GM23248 (cell line): ENCODE measurements around the gene DMRTC2. TPM values are rescaled to one million over a fixed set of nuclear protein-coding genes. Genes with fewer than 3 reads are reported as not detected.
A peak's percentile ranks its signal among the peaks of the same experiment; 100 is the strongest.
"Not testable (repeated sequence)": the region's sequence is repeated elsewhere in the genome, so short reads cannot be mapped to it uniquely, and the experiment has no call there.

Experiments
- DNase-seq: peaks from one replicate; pipeline ENCODE4 v3.0.0-alpha.2; 2015
- H2AFZ ChIP-seq: fragments of 200-600 bp; sonication (generic); 2 replicates; pipeline ENCODE4 v1.6.1; 2016; ENCODE audit warnings: antibody characterized with exemption
- H3F3A ChIP-seq: fragments of 200-600 bp; sonication (generic); 2 replicates; pipeline ENCODE4 v1.6.1; 2016; ENCODE audit warnings: mild to moderate bottlenecking, antibody characterized with exemption, mixed run types; ENCODE audit not compliant: insufficient read depth
- H3K27ac ChIP-seq: fragments of 200-600 bp; sonication (generic); 2 replicates; pipeline ENCODE4 v1.5.1; 2016; ENCODE audit warnings: mild to moderate bottlenecking
- H3K27me3 ChIP-seq: fragments of 200-600 bp; sonication (generic); replicated peaks from 2 replicates; pipeline ENCODE4 v1.6.1; 2016; ENCODE audit warnings: mild to moderate bottlenecking; ENCODE audit not compliant: insufficient read depth
- H3K36me3 ChIP-seq: fragments of 200-600 bp; sonication (generic); 2 replicates; pipeline ENCODE4 v1.6.1; 2016; ENCODE audit warnings: low read depth, mild to moderate bottlenecking
- H3K4me1 ChIP-seq: fragments of 200-600 bp; sonication (generic); 2 replicates; pipeline ENCODE4 v1.6.1; 2016; ENCODE audit warnings: mild to moderate bottlenecking; ENCODE audit not compliant: insufficient read depth
- H3K4me2 ChIP-seq: fragments of 200-600 bp; sonication (generic); one replicate; pipeline ENCODE4 v1.6.1; 2016; ENCODE audit warnings: mild to moderate bottlenecking; ENCODE audit not compliant: unreplicated experiment
- H3K4me3 ChIP-seq: fragments of 200-600 bp; sonication (generic); 2 replicates; pipeline ENCODE4 v1.5.1; 2016; ENCODE audit warnings: mild to moderate bottlenecking
- H3K79me2 ChIP-seq: fragments of 200-600 bp; sonication (generic); 2 replicates; pipeline ENCODE4 v1.6.1; 2016; ENCODE audit warnings: mild to moderate bottlenecking; ENCODE audit not compliant: insufficient read depth
- H3K9ac ChIP-seq: fragments of 200-600 bp; sonication (generic); 2 replicates; pipeline ENCODE4 v1.6.1; 2016; ENCODE audit warnings: mild to moderate bottlenecking
- H3K9me2 ChIP-seq: fragments of 200-600 bp; sonication (generic); 2 replicates; pipeline ENCODE4 v1.6.1; 2016; ENCODE audit warnings: mixed run types, mild to moderate bottlenecking, moderate library complexity; ENCODE audit not compliant: insufficient read depth
- H3K9me3 ChIP-seq: fragments of 200-600 bp; sonication (generic); one replicate; pipeline ENCODE4 v1.6.1; 2017; ENCODE audit warnings: low read depth
- H4K20me1 ChIP-seq: fragments of 200-600 bp; sonication (generic); 2 replicates; pipeline ENCODE4 v1.6.0; 2016; ENCODE audit not compliant: insufficient read depth
- EZH2 ChIP-seq: fragments of 200-600 bp; sonication (generic); IDR thresholded peaks from 2 replicates; pipeline ENCODE4 v1.6.1; 2018; ENCODE audit warnings: antibody characterized with exemption, mild to moderate bottlenecking; ENCODE audit not compliant: insufficient read depth, poor library complexity, severe bottlenecking
- EZH2phosphoT487 ChIP-seq: fragments of 200-600 bp; sonication (generic); IDR thresholded peaks from 2 replicates; pipeline ENCODE4 v1.6.1; 2018; ENCODE audit warnings: antibody characterized with exemption, moderate library complexity, mild to moderate bottlenecking, low read depth; ENCODE audit not compliant: insufficient read depth
- WGBS, 2 experiments: methylation state at CpG; one replicate each; pipeline ENCODE4 v1.1.6; 2015 to 2017; ENCODE audit warnings: low lambda C conversion rate in 2 of 2, low coverage in 1 of 2; ENCODE audit errors: missing lambda C conversion rate in 2 of 2; 5-methylcytosine and 5-hydroxymethylcytosine counted together
- in situ Hi-C: fragments of 300-500 bp; cut with MboI; formaldehyde crosslinking; loops from 2 replicates; pipeline ENCODE4 v1.15.0; 2020
- polyA plus RNA-seq: library from polyadenylated mRNA; unstranded; fragments of >200 nt; fragmentation: Nextera tagmentation; extraction: Ambion mirVana; gene quantifications from 2 replicates; pipeline ENCODE4 v1.2.1, GENCODE V29; 2016
- total RNA-seq: library from RNA; depleted of rRNA; stranded (reverse); fragments of >200 nt; shearing (Covaris generic); gene quantifications from 2 replicates; pipeline ENCODE4 v1.2.3, GENCODE V29; 2014

Gene DMRTC2
- total and polyA plus RNA-seq, 2 experiments from 2014 or later = not detected

GRCh38 chr19:41871573-41872383, 26.9 kb downstream of the DMRTC2 start:
- DNase-seq = no peak
- Histone ChIP-seq H3K4me1 (no peaks in the 10 kb centered on the region), H3F3A (peaks cover 70% of the 10 kb centered on the region), H3K36me3 (peaks cover 41% of the 10 kb centered on the region; the same call in 1 of the 2 replicates), H3K27ac (no peak overlapping the region), H2AFZ (no peak overlapping the region), H3K9me2 (no peaks in the 10 kb centered on the region), H4K20me1 (peaks cover 13% of the 10 kb centered on the region; the same call in 1 of the 2 replicates), H3K27me3 (no peaks in the 10 kb centered on the region), H3K4me3 (no peak overlapping the region), H3K9me3 (no peaks in the 10 kb centered on the region), H3K79me2 (peaks cover 19% of the 10 kb centered on the region), H3K9ac (no peak overlapping the region), H3K4me2 (no peak overlapping the region)
- 80 to 81% methylated on average over 16 of the region's 16 CpGs for WGBS, 2 experiments
- TF ChIP-seq EZH2phosphoT487 (no peak), EZH2 (no peak)
- in situ Hi-C loops = no loop called here

- no peak overlapping the region for H3K4me2 ChIP-seq
- WGBS, 2 experiments = 89 to 90% methylated on average over 12 of the region's 12 CpGs
- peaks cover 35% of the 10 kb centered on the region; the same call in 1 of the 2 replicates for H3K36me3 ChIP-seq
- H3K4me1 ChIP-seq = no peaks in the 10 kb centered on the region
- peaks cover 64% of the 10 kb centered on the region for H3F3A ChIP-seq
- H4K20me1 ChIP-seq = peaks cover 13% of the 10 kb centered on the region; the same call in 1 of the 2 replicates
- H3K9ac ChIP-seq = no peak overlapping the region
- H3K27ac ChIP-seq = no peak overlapping the region
- no peak for TF ChIP-seq EZH2
- no peak for TF ChIP-seq EZH2phosphoT487
- DNase-seq = no peak
- in situ Hi-C loops = no loop called here
- H3K4me3 ChIP-seq = no peak overlapping the region
- H3K79me2 ChIP-seq = peaks cover 13% of the 10 kb centered on the region
- H3K9me3 ChIP-seq = no peaks in the 10 kb centered on the region
- H3K27me3 ChIP-seq = no peaks in the 10 kb centered on the region
- H2AFZ ChIP-seq = no peak overlapping the region
- H3K9me2 ChIP-seq = no peaks in the 10 kb centered on the region
Measured at GRCh38 chr19:41872384-41872774, 27.5 kb downstream of the DMRTC2 start.

GRCh38 chr19:41872775-41873647, 28.2 kb downstream of the DMRTC2 start:
- peak; percentile 71 for DNase-seq
- H4K20me1 ChIP-seq = peaks cover 13% of the 10 kb centered on the region; the same call in 1 of the 2 replicates

GRCh38 chr19:41875973-41876372, 31.1 kb downstream of the DMRTC2 start:
- H3K27ac ChIP-seq, H2AFZ ChIP-seq, H3K9me3 ChIP-seq, H4K20me1 ChIP-seq, H3K4me3 ChIP-seq, H3K4me1 ChIP-seq, DNase-seq, H3K4me2 ChIP-seq, H3K79me2 ChIP-seq, H3K9ac ChIP-seq, H3K9me2 ChIP-seq, in situ Hi-C loops, H3K36me3 ChIP-seq, H3K27me3 ChIP-seq: not testable (repeated sequence)
- H3F3A ChIP-seq = peaks cover 30% of the 10 kb centered on the region
- 97 to 98% methylated on average over 3 of the region's 3 CpGs for WGBS, 2 experiments

More at GRCh38 chr19:41872775-41873647, 28.2 kb downstream of the DMRTC2 start:
- Histone ChIP-seq H3K9ac (no peak overlapping the region), H3K79me2 (peaks cover 7% of the 10 kb centered on the region), H2AFZ (no peak overlapping the region), H3F3A (peaks cover 57% of the 10 kb centered on the region), H3K4me1 (no peaks in the 10 kb centered on the region), H3K36me3 (peaks cover 29% of the 10 kb centered on the region; the same call in 1 of the 2 replicates), H3K4me2 (no peak overlapping the region), H3K4me3 (no peak overlapping the region), H3K9me3 (no peaks in the 10 kb centered on the region), H3K27me3 (no peaks in the 10 kb centered on the region), H3K27ac (no peak overlapping the region), H3K9me2 (no peaks in the 10 kb centered on the region)
- in situ Hi-C loops = no loop called here
- TF ChIP-seq EZH2 = no peak
- no peak for TF ChIP-seq EZH2phosphoT487
- WGBS, 2 experiments = 50 to 52% methylated on average over 18 of the region's 18 CpGs
